ENCODE results near the gene DHRS4L2.

DHRS4L2 gene

GRCh38 chr14:24053548-24054323 lies 65.0 kb downstream of the DHRS4L2 start:
- no peak for DNase-seq (ENCODE audit: low read depth in 2 of 2)

- DNase-seq (ENCODE audit: low read depth in 2 of 2): no peak
Measured at GRCh38 chr14:24054324-24054641, 65.6 kb downstream of the DHRS4L2 start.

GRCh38 chr14:24054646-24055045 lies 65.9 kb downstream of the DHRS4L2 start:
- no peak for DNase-seq (ENCODE audit: low read depth in 2 of 2)

Data from stimulated activated CD8-positive, alpha-beta memory T cell treated with anti-CD3 and anti-CD28 coated beads, Interleukin-7, amount 100 ng/mL, for 4 hours (primary cell).